HG03045 (cell line): ENCODE results near the gene ATOSB.
"Not testable (repeated sequence)": the region's sequence is repeated elsewhere in the genome, so short reads cannot be mapped to it uniquely, and the experiment has no call there.

Experiments
- ATAC-seq: cut with Tn5 transposase; IDR thresholded peaks from one replicate; pipeline ENCODE4 v1.9.1; 2021; ENCODE audit warnings: mild to moderate bottlenecking, moderate library complexity; ENCODE audit not compliant: unreplicated experiment

The ATOSB gene, protein sequence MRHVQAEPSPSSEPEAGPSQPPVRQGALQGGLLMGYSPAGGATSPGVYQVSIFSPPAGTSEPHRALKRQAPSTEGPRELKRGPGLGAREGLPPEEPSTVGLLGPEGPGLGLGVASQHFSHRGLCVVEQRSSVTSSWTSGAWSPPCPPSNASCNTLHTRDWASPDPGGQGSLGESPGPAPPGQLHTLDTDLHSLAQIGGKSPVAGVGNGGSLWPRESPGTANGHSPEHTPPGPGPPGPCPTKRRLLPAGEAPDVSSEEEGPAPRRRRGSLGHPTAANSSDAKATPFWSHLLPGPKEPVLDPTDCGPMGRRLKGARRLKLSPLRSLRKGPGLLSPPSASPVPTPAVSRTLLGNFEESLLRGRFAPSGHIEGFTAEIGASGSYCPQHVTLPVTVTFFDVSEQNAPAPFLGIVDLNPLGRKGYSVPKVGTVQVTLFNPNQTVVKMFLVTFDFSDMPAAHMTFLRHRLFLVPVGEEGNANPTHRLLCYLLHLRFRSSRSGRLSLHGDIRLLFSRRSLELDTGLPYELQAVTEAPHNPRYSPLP

GRCh38 chr9:35115680-35116538 lies at the start of gene ATOSB:
Gene ATOSB (minus strand): TSS chr9:35115862. CDS start chr9:35108274, 7,588 bp downstream.
- ATAC-seq = peak; percentile 64

GRCh38 chr9:35164711-35165110 lies 49.0 kb upstream of the ATOSB start:
- ATAC-seq = no peak

- ATAC-seq = no peak
Observed at GRCh38 chr9:35163413-35163812, 47.8 kb upstream of the ATOSB start.

GRCh38 chr9:35162605-35163315 lies 47.1 kb upstream of the ATOSB start:
- ATAC-seq = no peak

DNA sequence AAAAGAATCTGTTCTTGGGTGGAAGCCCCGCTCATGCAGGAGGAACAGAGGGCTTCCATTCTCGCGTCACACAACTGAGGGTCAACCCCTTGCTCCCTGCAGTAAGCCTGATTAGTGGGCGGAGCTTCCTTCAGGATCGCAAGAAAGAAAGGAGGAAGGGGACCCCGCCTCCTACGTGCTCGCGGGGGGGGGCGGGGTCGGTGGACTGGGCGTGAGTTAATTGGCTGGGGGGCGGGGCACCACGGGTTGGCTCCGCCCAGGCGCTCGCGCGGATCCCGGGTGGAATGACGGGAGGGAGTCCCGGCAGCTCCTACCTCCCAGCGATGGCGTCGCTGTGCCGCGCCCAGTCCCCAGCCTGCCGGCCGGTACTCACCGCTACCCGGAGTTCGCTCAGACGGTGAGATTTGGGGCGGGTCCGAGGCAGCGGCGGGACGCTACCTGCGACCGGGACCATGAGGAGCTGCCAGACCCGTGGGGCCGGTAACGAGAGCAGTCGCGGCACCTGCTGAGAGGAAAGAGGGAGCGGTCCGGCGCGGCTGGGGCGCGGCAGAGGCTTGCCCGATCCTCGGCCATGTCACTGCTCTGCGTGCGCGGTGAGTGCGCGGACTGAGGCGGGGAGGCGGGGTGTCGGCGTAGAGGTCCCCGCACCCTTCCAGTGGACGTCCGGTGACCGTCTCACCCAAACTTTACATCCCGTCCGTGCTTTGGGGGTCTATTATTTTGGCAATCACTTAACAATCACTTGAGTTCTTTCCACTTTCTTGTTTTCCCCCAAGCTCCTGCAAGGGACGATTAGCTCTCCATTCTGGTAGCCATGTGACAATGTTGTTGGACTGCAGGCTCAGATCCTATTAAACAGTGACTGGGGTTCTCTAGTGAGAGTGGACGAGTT lies 46.3 kb upstream of the ATOSB start, which contains the start of gene UNC13B:
UNC13B (plus strand) TSS at position 297 of the 892 bp plus-strand sequence; CDS start at position 572, 275 bp downstream.
- peak; percentile 69 for ATAC-seq

DNA sequence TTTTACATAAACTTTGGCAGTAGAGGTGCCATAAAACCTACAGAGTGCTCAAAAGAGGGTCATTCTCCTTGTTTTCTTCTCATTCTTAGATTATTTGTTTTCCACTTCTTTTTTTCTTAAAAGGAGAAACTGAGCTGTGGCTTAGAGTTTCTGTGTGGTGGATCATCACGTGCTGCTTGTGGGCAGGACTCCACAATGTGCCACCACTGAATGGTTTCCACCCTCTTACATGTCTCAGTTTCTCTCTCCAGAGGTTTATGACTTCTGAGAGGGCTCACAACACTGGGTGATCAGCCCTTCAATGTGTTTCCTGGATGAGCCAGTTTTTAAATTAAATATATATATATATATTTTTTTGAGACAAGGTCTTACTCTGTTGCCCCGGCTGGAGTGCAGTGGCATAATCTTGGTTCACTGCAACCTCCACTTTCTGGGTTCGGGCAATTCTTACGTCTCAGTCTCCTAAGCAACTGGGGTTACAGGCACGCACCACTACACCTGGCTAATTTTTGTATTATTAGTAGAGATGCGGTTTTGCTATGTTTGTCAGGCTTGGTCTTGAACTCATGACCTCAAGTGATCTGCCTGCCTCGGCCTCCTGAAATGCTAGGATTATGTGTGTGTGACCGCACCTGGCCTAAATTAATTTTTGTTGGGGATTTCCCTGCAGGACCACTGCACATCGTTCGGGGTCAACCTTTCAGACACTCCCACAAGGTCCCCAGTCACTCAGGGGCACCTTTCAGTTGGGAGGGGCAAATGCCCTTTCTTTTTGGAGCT lies 43.0 kb upstream of the ATOSB start:
- no peak for ATAC-seq

- ATAC-seq = not testable (repeated sequence)
Observed at GRCh38 chr9:35157836-35158235, 42.2 kb upstream of the ATOSB start.

DNA sequence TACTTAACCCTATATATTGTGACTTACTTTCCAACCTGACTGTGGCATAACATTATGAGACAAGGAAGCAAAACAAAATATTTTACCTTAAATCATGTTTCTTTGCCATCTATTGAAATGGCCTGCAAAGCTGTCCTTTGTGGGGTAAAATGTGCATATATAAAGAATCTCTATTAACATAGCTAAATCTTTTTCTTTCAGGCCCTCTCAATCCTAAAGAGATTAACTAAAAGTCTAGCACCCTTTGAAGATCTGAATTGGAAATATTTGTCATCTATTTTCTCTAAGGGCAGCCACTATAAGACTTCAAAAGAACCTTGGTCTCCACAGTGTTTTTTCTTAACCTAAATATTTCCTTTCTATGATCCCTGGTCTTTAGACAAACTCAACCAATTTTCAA lies 41.1 kb upstream of the ATOSB start:
- no peak for ATAC-seq

DNA sequence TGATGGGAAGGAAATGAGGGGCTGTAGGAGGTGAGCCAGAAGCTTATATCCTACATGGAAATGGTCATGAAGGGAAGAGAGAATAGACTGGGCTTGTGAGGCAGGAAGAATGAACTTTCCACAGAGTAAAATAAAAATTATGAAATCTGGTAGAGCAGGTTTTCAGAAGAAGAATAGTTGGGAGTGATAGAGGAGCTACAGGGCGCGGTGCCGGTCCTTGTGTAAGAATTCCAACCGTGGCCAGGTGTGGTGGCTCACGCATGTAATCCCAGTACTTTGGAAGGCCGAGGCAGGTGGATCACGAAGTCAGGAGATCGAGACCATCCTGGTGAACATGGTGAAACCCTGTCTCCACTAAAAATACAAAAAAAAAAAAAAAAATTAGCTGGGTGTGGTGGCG lies 37.3 kb upstream of the ATOSB start:
- no peak for ATAC-seq

GRCh38 chr9:35147941-35148563 lies 32.4 kb upstream of the ATOSB start:
- not testable (repeated sequence) for ATAC-seq

GRCh38 chr9:35142037-35142436 lies 26.4 kb upstream of the ATOSB start:
- no peak for ATAC-seq

- ATAC-seq = no peak
Observed at GRCh38 chr9:35140093-35140492, 24.4 kb upstream of the ATOSB start.

DNA sequence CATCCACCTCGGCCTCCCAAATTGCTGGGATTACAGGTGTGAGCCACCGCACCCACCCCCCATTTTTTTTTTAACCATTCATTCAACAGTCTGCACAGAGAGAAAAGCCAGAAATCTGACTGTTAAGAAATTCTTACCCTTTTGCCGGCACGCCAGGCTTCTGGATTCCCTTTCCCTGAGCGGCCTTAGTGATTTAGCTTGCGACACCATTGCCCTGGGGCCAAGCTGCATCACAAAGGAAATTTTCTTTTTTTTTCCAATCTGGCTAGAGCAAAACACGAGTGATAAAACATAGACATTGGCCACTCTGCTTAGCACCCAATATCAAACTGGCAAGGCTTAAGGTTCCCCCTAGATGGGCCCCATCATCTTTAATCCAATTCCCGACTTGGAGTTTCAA lies 21.2 kb upstream of the ATOSB start:
- no peak for ATAC-seq

DNA sequence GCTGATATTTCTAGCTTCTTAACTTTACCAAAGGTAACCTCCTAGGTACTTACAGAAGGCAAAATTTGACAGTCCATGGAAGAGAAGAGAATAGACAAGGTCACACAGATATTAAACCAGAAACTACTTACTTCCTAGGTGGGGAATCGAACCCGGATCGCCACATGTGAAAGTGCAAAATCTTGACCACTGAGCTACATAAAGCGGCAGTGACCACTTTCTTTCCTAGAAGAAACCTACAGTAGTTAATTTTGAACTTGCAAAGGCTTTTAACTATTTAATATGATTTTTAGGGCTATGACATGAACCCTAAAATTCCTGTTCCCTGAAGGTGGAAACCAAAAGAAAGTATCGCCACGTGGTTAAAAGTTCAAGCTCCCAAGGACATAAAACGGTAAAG lies 20.3 kb upstream of the ATOSB start:
- no peak for ATAC-seq

GRCh38 chr9:35134920-35135319 lies 19.3 kb upstream of the ATOSB start:
- ATAC-seq = no peak

- peak; percentile 42 for ATAC-seq
Observed at GRCh38 chr9:35116898-35117551, 1.4 kb upstream of the ATOSB start.

DNA sequence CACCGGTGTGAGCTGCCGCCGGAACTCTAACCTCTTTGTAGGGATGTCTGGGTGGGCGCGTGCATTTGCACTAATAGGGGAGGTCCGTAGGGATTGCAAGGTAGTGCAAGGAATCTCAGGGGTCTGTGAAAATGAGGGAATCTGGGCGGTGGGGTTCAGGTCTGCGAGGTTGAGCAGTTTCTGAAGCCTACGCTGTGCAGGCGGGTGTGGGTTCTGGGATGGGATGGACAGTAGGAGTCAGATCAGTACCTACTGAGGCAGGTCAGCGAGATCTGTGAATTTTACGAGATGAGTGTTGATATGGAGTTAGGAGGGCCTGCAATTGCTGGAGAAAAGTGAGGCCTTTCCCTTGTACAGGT lies 856 bp upstream of the ATOSB start:
- peak; percentile 4 for ATAC-seq
